ENCODE results near the gene DOK7.

The DOK7 gene

GRCh38 chr4:3475713-3476260 lies 12.7 kb downstream of the DOK7 start:
- WGBS, 2 experiments, result 88 to 94% methylated on average over 21 to 22 of the region's 22 CpGs
- H3K27ac ChIP-seq (ENCODE audit: insufficient read depth, low read depth, low read length, poor library complexity, severe bottlenecking), result no peak overlapping the region
- H3K36me3 ChIP-seq (ENCODE audit: control insufficient read depth, insufficient read depth, low read length), result no peaks in the 10 kb centered on the region
- H3K4me1 ChIP-seq (ENCODE audit: control insufficient read depth, insufficient read depth, low read length), result peaks cover 21% of the 10 kb centered on the region
- no peaks in the 10 kb centered on the region for H3K9me3 ChIP-seq (ENCODE audit: control insufficient read depth, low read length)
- H3K4me3 ChIP-seq (ENCODE audit: insufficient read depth, low read depth, low read length), result no peak overlapping the region
- H3K27me3 ChIP-seq (ENCODE audit: control insufficient read depth, insufficient read depth, low read length, poor library complexity, severe bottlenecking), result peaks cover 11% of the 10 kb centered on the region

- H3K4me3 ChIP-seq (ENCODE audit: insufficient read depth, low read depth, low read length), result no peak overlapping the region
- H3K36me3 ChIP-seq (ENCODE audit: control insufficient read depth, insufficient read depth, low read length), result no peaks in the 10 kb centered on the region
- H3K9me3 ChIP-seq (ENCODE audit: control insufficient read depth, low read length), result no peaks in the 10 kb centered on the region
- H3K27ac ChIP-seq (ENCODE audit: insufficient read depth, low read depth, low read length, poor library complexity, severe bottlenecking), result no peak overlapping the region
- H3K4me1 ChIP-seq (ENCODE audit: control insufficient read depth, insufficient read depth, low read length), result peaks cover 26% of the 10 kb centered on the region
- 93 to 94% methylated on average over 22 of the region's 22 CpGs for whole genome bisulfite sequencing, 2 experiments
- H3K27me3 ChIP-seq (ENCODE audit: control insufficient read depth, insufficient read depth, low read length, poor library complexity, severe bottlenecking), result peaks cover 11% of the 10 kb centered on the region
Observed at GRCh38 chr4:3476341-3476747, 13.2 kb downstream of the DOK7 start.

GRCh38 chr4:3476936-3477749 lies 14.0 kb downstream of the DOK7 start:
- H3K27ac ChIP-seq (ENCODE audit: insufficient read depth, low read depth, low read length, poor library complexity, severe bottlenecking), result no peak overlapping the region
- no peaks in the 10 kb centered on the region for H3K36me3 ChIP-seq (ENCODE audit: control insufficient read depth, insufficient read depth, low read length)
- H3K27me3 ChIP-seq (ENCODE audit: control insufficient read depth, insufficient read depth, low read length, poor library complexity, severe bottlenecking), result peaks cover 13% of the 10 kb centered on the region
- peaks cover 30% of the 10 kb centered on the region for H3K4me1 ChIP-seq (ENCODE audit: control insufficient read depth, insufficient read depth, low read length)
- H3K4me3 ChIP-seq (ENCODE audit: insufficient read depth, low read depth, low read length), result no peak overlapping the region
- H3K9me3 ChIP-seq (ENCODE audit: control insufficient read depth, low read length), result no peaks in the 10 kb centered on the region
- 90 to 92% methylated on average over 27 of the region's 27 CpGs for WGBS, 2 experiments

DNA sequence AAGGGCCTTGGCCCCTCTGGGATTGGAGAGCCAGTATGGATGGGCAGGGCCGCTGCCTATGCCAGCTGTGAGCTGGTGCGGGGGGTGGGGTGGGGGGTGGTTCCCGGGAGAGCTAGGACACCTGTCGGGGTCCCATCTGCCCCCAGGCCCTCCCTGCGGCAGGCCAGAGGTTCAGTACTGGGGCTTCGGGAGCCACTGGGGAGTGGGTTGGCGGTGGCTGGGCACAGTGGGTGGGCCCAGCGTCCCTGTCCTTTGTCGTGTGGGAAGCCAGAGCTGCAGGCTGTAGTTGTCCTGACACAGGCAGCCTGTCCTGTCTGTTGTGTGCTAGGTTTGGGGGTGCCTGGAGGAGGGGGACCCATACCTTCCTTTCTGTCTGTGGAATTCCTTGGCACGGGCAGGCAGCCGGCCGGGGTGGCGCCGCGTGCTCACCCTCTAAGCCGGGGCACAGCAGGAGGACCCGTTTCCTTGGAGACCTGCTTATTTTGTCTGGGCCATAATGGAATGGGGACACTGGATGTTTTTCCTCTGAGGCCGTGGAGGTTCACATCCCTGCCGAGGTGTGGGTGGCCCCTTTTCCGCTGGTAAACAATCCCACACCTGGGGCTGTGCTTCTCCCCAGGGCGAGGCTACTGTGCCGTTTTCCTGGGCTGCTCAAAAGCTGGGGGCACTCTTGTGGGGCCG lies 14.8 kb downstream of the DOK7 start:
- no peaks in the 10 kb centered on the region for H3K9me3 ChIP-seq (ENCODE audit: control insufficient read depth, low read length)
- no peak overlapping the region for H3K4me3 ChIP-seq (ENCODE audit: insufficient read depth, low read depth, low read length)
- H3K36me3 ChIP-seq (ENCODE audit: control insufficient read depth, insufficient read depth, low read length), result no peaks in the 10 kb centered on the region
- H3K27me3 ChIP-seq (ENCODE audit: control insufficient read depth, insufficient read depth, low read length, poor library complexity, severe bottlenecking), result peaks cover 19% of the 10 kb centered on the region
- H3K27ac ChIP-seq (ENCODE audit: insufficient read depth, low read depth, low read length, poor library complexity, severe bottlenecking), result no peak overlapping the region
- 58 to 60% methylated on average over 23 of the region's 23 CpGs for WGBS, 2 experiments
- peaks cover 30% of the 10 kb centered on the region for H3K4me1 ChIP-seq (ENCODE audit: control insufficient read depth, insufficient read depth, low read length)

DNA sequence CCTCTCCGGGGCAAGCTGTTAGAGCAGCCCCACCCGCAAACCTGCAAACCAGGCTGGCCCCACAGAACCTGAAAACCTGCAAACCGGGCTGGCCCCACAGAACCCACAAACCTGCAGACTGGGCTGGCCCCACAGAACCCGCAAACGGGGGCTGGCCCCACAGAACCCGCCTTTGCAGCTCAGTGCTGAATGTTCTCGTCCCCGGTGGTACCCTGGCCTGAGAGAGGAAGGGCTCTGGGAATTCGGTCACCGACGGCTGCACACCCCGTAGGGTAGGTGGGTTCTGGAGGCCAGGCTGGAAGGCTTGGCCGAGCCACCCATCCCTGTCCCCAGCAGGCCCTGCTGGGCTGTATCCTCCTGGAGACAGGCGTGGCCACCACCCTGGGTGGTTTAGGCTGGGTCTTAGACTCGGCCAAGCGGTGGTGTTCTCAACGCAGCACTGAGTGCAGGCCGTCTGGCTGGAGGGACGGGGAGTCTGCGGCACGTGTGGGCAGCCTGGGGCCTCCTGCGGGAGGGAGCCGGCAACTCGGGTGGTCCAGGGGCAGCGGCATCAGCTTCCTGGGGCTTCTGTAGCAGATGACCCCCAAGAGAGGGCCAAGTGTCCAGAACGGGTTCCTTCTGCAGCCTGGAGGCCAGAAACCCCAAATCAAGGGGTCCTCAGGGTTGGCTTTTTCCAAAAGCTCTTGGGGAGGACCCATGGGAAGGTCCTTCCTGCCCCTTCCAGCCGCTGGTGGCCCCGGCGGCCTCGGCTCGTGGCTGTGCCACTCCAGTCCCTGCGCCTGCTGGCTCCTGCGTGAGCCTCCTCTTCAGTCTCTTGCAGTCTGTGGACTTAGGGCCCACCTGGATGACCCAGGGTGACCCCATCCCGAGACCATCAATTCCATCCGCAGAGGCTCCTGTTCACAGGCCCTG lies 15.6 kb downstream of the DOK7 start:
- H3K4me3 ChIP-seq (ENCODE audit: insufficient read depth, low read depth, low read length), result no peak overlapping the region
- 92% methylated on average over 35 of the region's 35 CpGs for WGBS, 2 experiments
- H3K36me3 ChIP-seq (ENCODE audit: control insufficient read depth, insufficient read depth, low read length), result no peaks in the 10 kb centered on the region
- peaks cover 30% of the 10 kb centered on the region for H3K4me1 ChIP-seq (ENCODE audit: control insufficient read depth, insufficient read depth, low read length)
- no peaks in the 10 kb centered on the region for H3K9me3 ChIP-seq (ENCODE audit: control insufficient read depth, low read length)
- peaks cover 23% of the 10 kb centered on the region for H3K27me3 ChIP-seq (ENCODE audit: control insufficient read depth, insufficient read depth, low read length, poor library complexity, severe bottlenecking)
- no peak overlapping the region for H3K27ac ChIP-seq (ENCODE audit: insufficient read depth, low read depth, low read length, poor library complexity, severe bottlenecking)

DNA sequence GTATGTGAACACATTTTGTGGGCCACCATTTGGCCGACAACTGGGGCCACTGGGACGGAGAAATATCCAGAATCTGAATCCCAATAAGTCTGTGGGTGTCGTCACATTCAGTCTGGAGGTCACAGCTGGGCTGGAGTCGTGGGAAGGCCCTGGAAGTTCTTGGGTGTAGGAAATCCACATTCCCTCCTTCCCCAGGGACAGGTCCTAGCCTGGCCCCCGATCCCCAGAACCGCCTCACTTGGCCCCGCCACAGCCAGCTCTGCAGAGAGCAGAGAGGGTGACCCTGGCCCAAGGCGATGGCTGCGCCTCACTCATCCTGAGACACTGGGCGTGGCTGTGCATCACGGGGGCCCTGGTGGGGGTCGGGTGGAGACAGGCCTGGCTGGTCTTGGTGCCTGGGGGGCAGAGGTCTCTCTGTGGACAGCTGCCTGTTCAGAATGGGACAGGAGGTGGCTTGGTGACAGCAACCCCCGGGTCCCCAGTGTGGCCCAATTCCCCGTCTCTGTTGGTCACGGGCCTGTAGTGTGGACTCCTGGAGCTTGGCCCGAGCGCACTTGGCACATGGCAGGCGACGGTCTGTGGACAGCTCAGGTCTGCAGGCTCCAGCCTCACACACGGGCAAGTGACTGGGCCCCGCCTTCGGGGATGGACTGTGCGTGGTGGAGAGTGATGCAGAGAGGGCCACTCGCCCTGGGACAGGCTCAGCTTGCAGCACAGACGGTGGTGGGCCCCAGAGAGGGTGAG lies 16.4 kb downstream of the DOK7 start:
- no peaks in the 10 kb centered on the region for H3K9me3 ChIP-seq (ENCODE audit: control insufficient read depth, low read length)
- no peak overlapping the region for H3K27ac ChIP-seq (ENCODE audit: insufficient read depth, low read depth, low read length, poor library complexity, severe bottlenecking)

DNA sequence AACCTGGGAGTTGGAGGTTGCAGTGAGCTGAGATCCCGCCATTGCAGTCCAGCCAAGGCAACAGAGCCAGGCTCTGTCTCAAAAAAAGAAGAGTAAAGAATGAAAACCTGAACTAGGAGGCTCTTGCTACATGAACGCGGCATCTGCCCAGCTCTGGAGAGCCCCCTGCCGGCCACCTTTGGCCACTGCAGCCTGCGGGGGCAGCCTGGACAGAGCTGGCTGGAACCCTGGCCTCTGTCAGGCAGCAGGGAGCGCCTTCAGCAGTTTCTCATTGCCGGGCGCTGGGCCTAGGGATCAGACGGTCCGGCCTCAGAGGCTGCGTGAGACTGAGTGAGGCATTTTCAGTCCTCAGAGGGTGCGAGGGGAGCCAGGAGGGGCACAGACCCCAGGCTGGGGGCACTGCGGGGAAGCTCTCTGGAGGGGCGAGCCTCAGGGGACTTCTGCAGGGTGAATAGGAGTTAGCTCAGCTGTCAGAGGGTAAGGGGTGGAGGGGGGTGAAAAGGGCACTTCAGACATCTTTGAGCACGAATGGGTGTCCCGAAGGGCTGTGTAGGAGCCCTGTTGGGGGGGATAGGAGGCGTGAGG lies 17.5 kb downstream of the DOK7 start:
- Histone ChIP-seq H3K27me3 (ENCODE audit: control insufficient read depth, insufficient read depth, low read length, poor library complexity, severe bottlenecking) (peaks cover 36% of the 10 kb centered on the region), H3K4me1 (ENCODE audit: control insufficient read depth, insufficient read depth, low read length) (peaks cover 44% of the 10 kb centered on the region), H3K9me3 (ENCODE audit: control insufficient read depth, low read length) (no peaks in the 10 kb centered on the region), H3K27ac (ENCODE audit: insufficient read depth, low read depth, low read length, poor library complexity, severe bottlenecking) (no peak overlapping the region), H3K36me3 (ENCODE audit: control insufficient read depth, insufficient read depth, low read length) (no peaks in the 10 kb centered on the region), H3K4me3 (ENCODE audit: insufficient read depth, low read depth, low read length) (no peak overlapping the region)
- WGBS, 2 experiments, result 1 to 2% methylated on average over 17 of the region's 17 CpGs

More for the DNA sequence above, 16.4 kb downstream of the DOK7 start:
- no peak overlapping the region for H3K4me3 ChIP-seq (ENCODE audit: insufficient read depth, low read depth, low read length)
- WGBS, 2 experiments, result 93% methylated on average over 25 of the region's 25 CpGs
- peaks cover 33% of the 10 kb centered on the region for H3K4me1 ChIP-seq (ENCODE audit: control insufficient read depth, insufficient read depth, low read length)
- peaks cover 32% of the 10 kb centered on the region for H3K27me3 ChIP-seq (ENCODE audit: control insufficient read depth, insufficient read depth, low read length, poor library complexity, severe bottlenecking)
- H3K36me3 ChIP-seq (ENCODE audit: control insufficient read depth, insufficient read depth, low read length), result no peaks in the 10 kb centered on the region

DNA sequence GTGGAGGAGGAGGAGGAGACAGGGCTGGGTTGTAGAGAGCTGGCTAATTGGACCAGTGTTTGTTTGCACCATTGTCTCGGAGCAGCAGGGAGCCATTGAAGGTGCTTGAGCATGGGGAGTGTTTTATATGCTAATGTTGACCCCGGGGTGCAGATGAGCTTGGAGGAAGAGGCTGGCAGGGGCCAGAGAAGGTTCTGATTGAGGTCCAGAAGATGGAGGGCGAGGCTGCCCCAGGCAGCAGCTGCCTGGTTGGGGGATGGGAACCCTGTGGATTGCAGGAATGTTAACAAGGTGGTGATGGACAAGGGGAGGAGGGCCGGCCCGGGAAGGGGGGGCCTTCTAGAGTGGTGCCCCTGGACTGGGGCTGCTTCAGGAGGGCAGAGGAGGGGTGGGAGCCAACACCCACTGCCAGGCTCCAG lies 18.0 kb downstream of the DOK7 start:
- no peak overlapping the region for H3K4me3 ChIP-seq (ENCODE audit: insufficient read depth, low read depth, low read length)
- H3K4me1 ChIP-seq (ENCODE audit: control insufficient read depth, insufficient read depth, low read length), result peaks cover 49% of the 10 kb centered on the region
- no peaks in the 10 kb centered on the region for H3K36me3 ChIP-seq (ENCODE audit: control insufficient read depth, insufficient read depth, low read length)
- WGBS, 2 experiments, result 5 to 8% methylated on average over 5 of the region's 5 CpGs
- no peaks in the 10 kb centered on the region for H3K9me3 ChIP-seq (ENCODE audit: control insufficient read depth, low read length)
- H3K27ac ChIP-seq (ENCODE audit: insufficient read depth, low read depth, low read length, poor library complexity, severe bottlenecking), result no peak overlapping the region
- H3K27me3 ChIP-seq (ENCODE audit: control insufficient read depth, insufficient read depth, low read length, poor library complexity, severe bottlenecking), result peaks cover 41% of the 10 kb centered on the region

DNA sequence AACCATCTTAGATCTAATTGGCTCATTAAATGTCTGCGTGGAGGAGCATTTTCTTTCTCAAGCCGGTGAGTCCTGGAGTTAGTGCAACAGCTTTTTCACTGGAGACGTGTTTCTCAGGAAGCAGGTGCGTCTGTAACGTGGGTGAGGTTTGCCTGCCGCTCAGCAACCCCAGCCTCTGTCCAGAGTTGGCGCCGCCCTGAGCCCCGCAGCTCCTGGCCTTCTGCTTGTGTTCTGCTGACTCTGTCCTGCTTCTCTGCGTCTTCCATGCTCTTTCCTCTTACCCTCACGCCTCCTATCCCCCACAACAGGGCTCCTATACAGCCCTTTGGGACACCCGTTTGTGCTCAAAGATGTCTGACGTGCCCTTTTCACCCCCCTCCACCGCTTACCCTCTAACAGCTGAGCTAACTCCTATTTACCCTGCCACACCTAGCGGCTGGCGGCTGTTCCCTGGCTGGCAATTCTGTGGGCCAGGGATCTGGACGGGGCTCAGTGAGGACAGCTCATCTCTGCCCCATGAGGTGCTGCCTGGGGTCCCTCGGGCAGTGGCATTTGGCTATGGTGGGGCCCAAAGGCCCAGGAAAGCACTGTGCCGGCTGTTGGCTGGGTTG lies 18.8 kb downstream of the DOK7 start:
- Histone ChIP-seq H3K4me1 (ENCODE audit: control insufficient read depth, insufficient read depth, low read length) (peaks cover 52% of the 10 kb centered on the region), H3K4me3 (ENCODE audit: insufficient read depth, low read depth, low read length) (no peak overlapping the region), H3K36me3 (ENCODE audit: control insufficient read depth, insufficient read depth, low read length) (no peaks in the 10 kb centered on the region), H3K27me3 (ENCODE audit: control insufficient read depth, insufficient read depth, low read length, poor library complexity, severe bottlenecking) (peaks cover 49% of the 10 kb centered on the region), H3K27ac (ENCODE audit: insufficient read depth, low read depth, low read length, poor library complexity, severe bottlenecking) (no peak overlapping the region), H3K9me3 (ENCODE audit: control insufficient read depth, low read length) (no peaks in the 10 kb centered on the region)
- WGBS, 2 experiments, result 65 to 68% methylated on average over 19 of the region's 19 CpGs
